Endothelial cell of hepatic sinusoid (primary cell): Measurements from ENCODE around the gene ZNF382.

Source experiments
- in situ Hi-C: cut with HindIII; loops from 2 replicates; pipeline ENCODE4 v1.10.0; 2017; ENCODE audit warnings: low sequenced_read_pairs

The ZNF382 gene

GRCh38 chr19:36674201-36674600, 69.1 kb downstream of the ZNF382 start:
- in situ Hi-C loops = no loop called here

GRCh38 chr19:36679455-36679854, 74.3 kb downstream of the ZNF382 start:
- in situ Hi-C loops = no loop called here
